Ovary (tissue), 9 donors: ENCODE data around the gene PPP1R14C. TPM values are rescaled to one million over a fixed set of nuclear protein-coding genes. Genes with fewer than 3 reads are reported as not detected.

Experiments
- DNase-seq, 5 donors: peaks; one replicate each; pipeline ENCODE4 v3.0.0-alpha.2; 2019 to 2020
- H3K27ac ChIP-seq, 2 donors: fragments of 200-600 bp; one replicate each; pipeline versions ENCODE4 v1.5.1 to v1.8.0; 2019 to 2022
- H3K27me3 ChIP-seq: fragments of 200-600 bp; one replicate; pipeline ENCODE4 v1.8.0; 2022
- H3K36me3 ChIP-seq: fragments of 200-600 bp; sonication (generic); one replicate; pipeline ENCODE4 v1.5.1; 2019
- H3K4me1 ChIP-seq: one replicate; pipeline ENCODE4 v1.8.1; 2013; ENCODE audit warnings: mild to moderate bottlenecking, moderate library complexity; ENCODE audit not compliant: insufficient read depth
- H3K4me3 ChIP-seq: fragments of 200-600 bp; sonication (generic); one replicate; pipeline ENCODE4 v1.5.1; 2017
- H3K9me3 ChIP-seq, 2 donors: fragments of 200-600 bp in 1 of 2; sonication (generic) in 1 of 2; one replicate each; pipeline versions ENCODE4 v1.5.1 to v1.8.1; 2013 to 2019; ENCODE audit warnings: mild to moderate bottlenecking in 1 of 2, moderate library complexity in 1 of 2
- CTCF ChIP-seq, 3 donors: fragments of 450-650 bp in 2 of 3; fragments of 200-600 bp in 1 of 3; IDR thresholded peaks; one replicate each; pipeline versions ENCODE4 v1.5.1 to v1.8.0; 2016 to 2022; ENCODE audit warnings: antibody characterized with exemption in 3 of 3, mild to moderate bottlenecking in 1 of 3
- EP300 ChIP-seq: sonication (generic); formaldehyde crosslinking; IDR thresholded peaks from one replicate; pipeline ENCODE4 v1.6.1; 2017; ENCODE audit warnings: antibody characterized with exemption
- POLR2A ChIP-seq: fragments of 450-650 bp; IDR thresholded peaks from one replicate; pipeline ENCODE4 v1.6.1; 2017; ENCODE audit warnings: antibody characterized with exemption, mild to moderate bottlenecking, moderate library complexity
- WGBS, 3 donors: extraction: QIAGEN DNeasy Blood & Tissue Kit in 1 of 3; methylation state at CpG; one replicate each; pipeline versions ENCODE4 v1.1.5 to v1.1.7; 2013 to 2017; 5-methylcytosine and 5-hydroxymethylcytosine counted together
- intact Hi-C, 4 donors: fragments of 100-400 bp; cut with DNase I; formaldehyde crosslinking; loops; one replicate each; pipeline versions ENCODE4 v1.11.0 to v1.15.1; 2022 to 2023
- polyA plus RNA-seq, 2 donors: library from polyadenylated mRNA; stranded (reverse); fragments of 200-250 nt in 1 of 2; fragments of 350-450 nt in 1 of 2; fragmentation: Illumina TruSeq in 1 of 2; extraction: RNeasy Lipid Tissue Mini Kit (QIAGEN cat#74804) in 1 of 2; gene quantifications; one replicate each; pipeline ENCODE4 v1.2.3, GENCODE V29; 2013 to 2014
- total RNA-seq, 7 donors: library from RNA; depleted of rRNA in 2 of 7; stranded (reverse); fragments of >200 nt in 2 of 7; fragmentation: NEBNext Ultra II Directional in 3 of 7; extraction: Animal tissue kit (Norgen Biotek cat#: 25700) in 3 of 7; gene quantifications; one replicate each; pipeline versions ENCODE4 v1.1.0 to v1.2.4, GENCODE V29; 2016 to 2023
- donor health status: DM: no; HTN: no; CAD: no; lungs with moderate emphysema.
- donor health status: DM: no; HTN: no; CAD: no.
- donor health status: Bipolar disorder and iron deficiency.
- donor health status: DM: yes; HTN: yes; CAD: no.
- donor health status: DM: no; HTN: no; CAD: no.
- donor health status: DM: yes; HTN: yes; CAD: no.

PPP1R14C gene
- total and polyA plus RNA-seq, 9 donors = 0.12 to 8.6 (median 0.40) TPM; not detected in 2

- TF ChIP-seq EP300 (no peak), POLR2A (no peak)
- no peaks in the 10 kb centered on the region for H3K4me1 ChIP-seq
- H3K4me3 ChIP-seq = no peak overlapping the region
- no peak for DNase-seq
- no peaks in the 10 kb centered on the region for H3K36me3 ChIP-seq
- intact Hi-C loops = no loop called here
- H3K27ac ChIP-seq = no peak overlapping the region
- 90 to 91% (median 91%) methylated on average over 5 of the region's 5 CpGs for WGBS, 3 donors
- no peaks in the 10 kb centered on the region for H3K27me3 ChIP-seq
- H3K9me3 ChIP-seq = no peaks in the 10 kb centered on the region
Observed at GRCh38 chr6:150233843-150234269, 91.0 kb downstream of the PPP1R14C start.

GRCh38 chr6:150235218-150235617, 92.4 kb downstream of the PPP1R14C start:
- no peak overlapping the region for H3K4me3 ChIP-seq
- no peaks in the 10 kb centered on the region for H3K9me3 ChIP-seq
- H3K27me3 ChIP-seq = no peaks in the 10 kb centered on the region
- H3K36me3 ChIP-seq = no peaks in the 10 kb centered on the region
- intact Hi-C loops = no loop called here
- TF ChIP-seq CTCF (IDR thresholded peaks at IDR 0.05) (no peak), POLR2A (no peak), EP300 (no peak)
- no peaks in the 10 kb centered on the region for H3K4me1 ChIP-seq
- DNase-seq = no peak
- 89 to 93% (median 92%) methylated on average over 5 of the region's 5 CpGs for WGBS, 3 donors
- no peak overlapping the region for H3K27ac ChIP-seq

- Histone ChIP-seq H3K36me3 (no peaks in the 10 kb centered on the region), H3K27ac (no peak overlapping the region), H3K4me1 (no peaks in the 10 kb centered on the region), H3K4me3 (no peak overlapping the region), H3K27me3 (no peaks in the 10 kb centered on the region), H3K9me3 (no peaks in the 10 kb centered on the region)
- intact Hi-C loops = no loop called here
- WGBS, 3 donors = 90 to 92% (median 92%) methylated on average over 8 of the region's 8 CpGs
- DNase-seq = no peak
- TF ChIP-seq POLR2A (no peak), EP300 (no peak), CTCF (IDR thresholded peaks at IDR 0.05) (no peak)
Observed at GRCh38 chr6:150236114-150236513, 93.3 kb downstream of the PPP1R14C start.

GRCh38 chr6:150236544-150236943, 93.7 kb downstream of the PPP1R14C start:
- Histone ChIP-seq H3K4me1 (no peaks in the 10 kb centered on the region), H3K4me3 (no peak overlapping the region), H3K9me3 (no peaks in the 10 kb centered on the region), H3K36me3 (no peaks in the 10 kb centered on the region), H3K27me3 (no peaks in the 10 kb centered on the region), H3K27ac (no peak overlapping the region)
- intact Hi-C loops = no loop called here
- no peak for TF ChIP-seq POLR2A
- no peak for TF ChIP-seq EP300
- TF ChIP-seq CTCF (IDR thresholded peaks at IDR 0.05) = no peak
- no peak for DNase-seq
- WGBS, 3 donors = 77 to 80% (median 79%) methylated on average over 9 of the region's 9 CpGs

- Histone ChIP-seq H3K4me1 (no peaks in the 10 kb centered on the region), H3K4me3 (no peak overlapping the region), H3K27me3 (no peaks in the 10 kb centered on the region), H3K27ac (no peak overlapping the region), H3K36me3 (no peaks in the 10 kb centered on the region), H3K9me3 (no peaks in the 10 kb centered on the region)
- WGBS, 3 donors = 69 to 80% (median 74%) methylated on average over 3 of the region's 3 CpGs
- intact Hi-C loops = no loop called here
- TF ChIP-seq CTCF (IDR thresholded peaks at IDR 0.05) (no peak), EP300 (no peak), POLR2A (no peak)
- DNase-seq = no peak
Observed at GRCh38 chr6:150237626-150238025, 94.8 kb downstream of the PPP1R14C start.
